Chondrocyte (in vitro differentiated cells): ENCODE results near the gene DDX25. TPM values are rescaled to one million over a fixed set of nuclear protein-coding genes. Genes with fewer than 3 reads are reported as not detected.

Experiments
- DNase-seq: peaks from one replicate; pipeline ENCODE4 v3.0.0; 2021; ENCODE audit warnings: mixed read lengths, low spot score
- H3K27ac Mint-ChIP-seq: one replicate; pipeline ENCODE4 v1.8.0; 2021; ENCODE audit warnings: mild to moderate bottlenecking, moderate library complexity, mixed read lengths; ENCODE audit not compliant: unreplicated experiment
- H3K27me3 Mint-ChIP-seq: 2 replicates; pipeline ENCODE4 v1.8.0; 2021; ENCODE audit warnings: low read depth, mixed read lengths
- H3K36me3 Mint-ChIP-seq: 2 replicates; pipeline ENCODE4 v1.8.0; 2021; ENCODE audit warnings: low read depth, mixed read lengths
- H3K4me1 Mint-ChIP-seq: 2 replicates; pipeline ENCODE4 v1.8.0; 2021; ENCODE audit warnings: low read depth, mild to moderate bottlenecking, mixed read lengths
- H3K4me3 Mint-ChIP-seq: one replicate; pipeline ENCODE4 v1.8.0; 2021; ENCODE audit warnings: mild to moderate bottlenecking, moderate library complexity, mixed read lengths; ENCODE audit not compliant: unreplicated experiment
- H3K9me3 Mint-ChIP-seq: 2 replicates; pipeline ENCODE4 v1.8.0; 2021; ENCODE audit warnings: low read depth, mixed read lengths
- CTCF ChIP-seq: fragments of 200-600 bp; sonication (generic); IDR thresholded peaks from 2 replicates; pipeline ENCODE4 v1.5.0; 2021; ENCODE audit warnings: antibody characterized with exemption, mild to moderate bottlenecking, moderate library complexity
- total RNA-seq: library from RNA; stranded (reverse); gene quantifications from 3 replicates; pipeline ENCODE4 v1.2.1, GENCODE V29; 2021

Gene DDX25
- total RNA-seq, 1 donor from 2014 or later, result not detected

- Mint-ChIP-seq H3K27me3 (no peaks in the 10 kb centered on the region), H3K36me3 (peaks cover 8% of the 10 kb centered on the region), H3K27ac (peak overlapping the region; percentile 4), H3K4me1 (peaks cover 14% of the 10 kb centered on the region), H3K9me3 (peaks cover 7% of the 10 kb centered on the region), H3K4me3 (no peak overlapping the region)
- no peak for TF ChIP-seq CTCF
- no peak for DNase-seq
Measured at GRCh38 chr11:125967515-125967914, 63.2 kb downstream of the DDX25 start.

- Mint-ChIP-seq H3K4me3 (no peak overlapping the region), H3K27me3 (no peaks in the 10 kb centered on the region), H3K4me1 (peaks cover 14% of the 10 kb centered on the region), H3K36me3 (peaks cover 7% of the 10 kb centered on the region), H3K9me3 (no peaks in the 10 kb centered on the region), H3K27ac (no peak overlapping the region)
- no peak for TF ChIP-seq CTCF
- DNase-seq, result no peak
Measured at GRCh38 chr11:125968354-125968753, 64.0 kb downstream of the DDX25 start.

- no peak for DNase-seq
- no peak for TF ChIP-seq CTCF
- Mint-ChIP-seq H3K27me3 (no peaks in the 10 kb centered on the region), H3K27ac (no peak overlapping the region), H3K9me3 (no peaks in the 10 kb centered on the region), H3K4me1 (peaks cover 8% of the 10 kb centered on the region), H3K4me3 (no peak overlapping the region), H3K36me3 (peaks cover 3% of the 10 kb centered on the region)
Measured at GRCh38 chr11:125971618-125972017, 67.3 kb downstream of the DDX25 start.

- no peak overlapping the region for H3K27ac Mint-ChIP-seq
- no peak overlapping the region for H3K4me3 Mint-ChIP-seq
- no peaks in the 10 kb centered on the region for H3K9me3 Mint-ChIP-seq
- H3K27me3 Mint-ChIP-seq, result no peaks in the 10 kb centered on the region
- H3K4me1 Mint-ChIP-seq, result peaks cover 13% of the 10 kb centered on the region
- DNase-seq, result no peak
- peaks cover 3% of the 10 kb centered on the region for H3K36me3 Mint-ChIP-seq
- TF ChIP-seq CTCF, result no peak
Measured at GRCh38 chr11:125974284-125974683, 70.0 kb downstream of the DDX25 start.

- DNase-seq, result no peak
- no peak for TF ChIP-seq CTCF
- Mint-ChIP-seq H3K27ac (no peak overlapping the region), H3K36me3 (peaks cover 3% of the 10 kb centered on the region), H3K4me3 (no peak overlapping the region), H3K4me1 (peaks cover 20% of the 10 kb centered on the region), H3K27me3 (no peaks in the 10 kb centered on the region), H3K9me3 (no peaks in the 10 kb centered on the region)
Measured at GRCh38 chr11:125975634-125976033, 71.3 kb downstream of the DDX25 start.
